Duodenal mucosa (tissue), 2 donors: Measurements from ENCODE around the gene NPC2.

Experiments
- H3K27ac ChIP-seq: one replicate; pipeline ENCODE4 v1.7.0; 2013; ENCODE audit warnings: low read depth, low read length
- H3K27me3 ChIP-seq, 2 donors: one replicate each; pipeline ENCODE4 v1.7.0; 2013; ENCODE audit warnings: low read length in 2 of 2, control low read depth in 1 of 2; ENCODE audit not compliant: insufficient read depth in 2 of 2, control insufficient read depth in 1 of 2
- H3K36me3 ChIP-seq, 2 donors: one replicate each; pipeline ENCODE4 v1.7.0; 2013; ENCODE audit warnings: low read length in 2 of 2, control low read depth in 1 of 2; ENCODE audit not compliant: insufficient read depth in 2 of 2, control insufficient read depth in 1 of 2
- H3K4me1 ChIP-seq, 2 donors: one replicate each; pipeline ENCODE4 v1.7.0; 2013; ENCODE audit warnings: low read length in 2 of 2, control low read depth in 1 of 2; ENCODE audit not compliant: insufficient read depth in 2 of 2, control insufficient read depth in 1 of 2
- H3K4me3 ChIP-seq, 2 donors: one replicate each; pipeline ENCODE4 v1.7.0; 2013; ENCODE audit warnings: low read length in 2 of 2, low read depth in 1 of 2
- H3K9ac ChIP-seq, 2 donors: one replicate each; pipeline ENCODE4 v1.7.0; 2013; ENCODE audit warnings: low read length in 2 of 2, low read depth in 1 of 2
- H3K9me3 ChIP-seq, 2 donors: one replicate each; pipeline ENCODE4 v1.7.0; 2013; ENCODE audit warnings: low read length in 2 of 2, control low read depth in 1 of 2; ENCODE audit not compliant: control insufficient read depth in 1 of 2

NPC2 gene

DNA sequence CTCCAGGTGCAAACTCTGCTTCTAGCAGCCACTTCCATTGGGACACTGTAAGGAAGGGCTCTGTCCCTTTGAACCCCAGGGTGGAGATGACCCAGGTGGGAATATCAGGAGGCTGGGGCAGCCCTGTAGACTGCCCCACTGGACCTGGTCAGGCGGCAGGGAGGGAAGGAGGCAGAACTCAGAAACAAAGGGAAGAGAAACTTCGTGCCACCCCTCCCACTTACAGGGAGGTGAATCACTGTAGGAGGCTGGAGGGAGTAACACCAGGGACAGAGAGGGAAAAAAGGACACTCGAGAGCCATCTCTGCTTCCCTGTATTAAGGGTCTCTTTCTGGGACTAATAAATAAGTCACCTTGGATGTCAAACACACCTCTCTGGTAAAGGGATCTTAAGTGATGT is 37.9 kb upstream of the NPC2 start:
- Histone ChIP-seq H3K4me3 (no peak overlapping the region), H3K36me3 (no peaks in the 10 kb centered on the region), H3K4me1 (no peaks in the 10 kb centered on the region), H3K9me3 (no peaks in the 10 kb centered on the region), H3K9ac (no peak overlapping the region), H3K27me3 (no peaks in the 10 kb centered on the region), H3K27ac (no peak overlapping the region)

DNA sequence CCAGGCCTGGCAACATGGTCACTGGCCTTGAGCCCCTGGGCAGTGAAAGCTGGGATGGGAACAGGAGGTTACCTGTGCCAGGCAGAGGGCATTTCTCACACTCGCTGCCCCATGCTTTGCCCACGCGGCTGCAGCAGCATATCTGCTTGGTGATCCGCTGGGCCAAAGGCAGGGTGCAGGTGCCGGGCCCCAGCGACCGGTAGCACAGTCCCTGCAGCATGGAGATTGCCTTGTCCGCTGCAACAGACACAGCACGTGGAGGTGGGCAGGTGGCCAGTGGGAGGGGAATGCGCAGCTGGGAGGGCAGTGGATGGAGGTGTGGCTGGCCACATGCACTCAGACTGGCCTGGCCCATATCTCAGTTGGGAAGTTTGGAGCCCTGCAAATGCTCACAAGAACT is 35.8 kb upstream of the NPC2 start:
- Histone ChIP-seq H3K36me3 (no peaks in the 10 kb centered on the region), H3K27me3 (no peaks in the 10 kb centered on the region), H3K4me1 (no peaks in the 10 kb centered on the region), H3K27ac (no peak overlapping the region), H3K9me3 (no peaks in the 10 kb centered on the region), H3K4me3 (no peak overlapping the region), H3K9ac (no peak overlapping the region)

DNA sequence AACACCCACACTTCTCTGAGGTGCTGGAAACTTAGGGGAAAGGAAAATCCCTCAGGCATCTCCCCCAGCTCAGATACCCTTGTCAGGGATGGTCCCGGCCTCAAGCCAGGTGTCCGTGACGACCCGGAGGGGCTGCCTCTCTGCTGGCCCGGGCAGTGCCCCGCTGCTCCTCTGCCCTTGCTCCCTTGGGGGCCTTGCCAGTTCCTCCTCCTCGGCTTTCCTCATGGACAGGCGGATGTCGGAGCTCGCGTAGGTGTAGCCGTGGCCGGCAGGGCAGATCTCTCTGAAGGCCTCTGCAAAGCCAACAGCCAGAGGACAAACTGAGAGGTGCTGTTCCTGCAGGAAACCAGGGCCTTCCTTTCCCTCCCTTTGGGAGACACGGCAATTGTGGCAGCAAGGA is 35.3 kb upstream of the NPC2 start:
- no peak overlapping the region for H3K4me3 ChIP-seq
- no peaks in the 10 kb centered on the region for H3K27me3 ChIP-seq
- H3K27ac ChIP-seq, result no peak overlapping the region
- H3K9ac ChIP-seq, result no peak overlapping the region
- H3K9me3 ChIP-seq, result no peaks in the 10 kb centered on the region
- H3K4me1 ChIP-seq, result no peaks in the 10 kb centered on the region
- no peaks in the 10 kb centered on the region for H3K36me3 ChIP-seq

- Histone ChIP-seq H3K27me3 (no peaks in the 10 kb centered on the region), H3K9ac (no peak overlapping the region), H3K4me1 (no peaks in the 10 kb centered on the region), H3K36me3 (no peaks in the 10 kb centered on the region), H3K27ac (no peak overlapping the region), H3K9me3 (no peaks in the 10 kb centered on the region), H3K4me3 (no peak overlapping the region)
Observed at GRCh38 chr14:74527736-74528280, 34.7 kb upstream of the NPC2 start.

- no peak overlapping the region for H3K9ac ChIP-seq
- H3K27ac ChIP-seq, result no peak overlapping the region
- no peaks in the 10 kb centered on the region for H3K9me3 ChIP-seq
- no peaks in the 10 kb centered on the region for H3K27me3 ChIP-seq
- no peaks in the 10 kb centered on the region for H3K36me3 ChIP-seq
- no peak overlapping the region for H3K4me3 ChIP-seq
- no peaks in the 10 kb centered on the region for H3K4me1 ChIP-seq
Observed at GRCh38 chr14:74526854-74527585, 33.9 kb upstream of the NPC2 start.

DNA sequence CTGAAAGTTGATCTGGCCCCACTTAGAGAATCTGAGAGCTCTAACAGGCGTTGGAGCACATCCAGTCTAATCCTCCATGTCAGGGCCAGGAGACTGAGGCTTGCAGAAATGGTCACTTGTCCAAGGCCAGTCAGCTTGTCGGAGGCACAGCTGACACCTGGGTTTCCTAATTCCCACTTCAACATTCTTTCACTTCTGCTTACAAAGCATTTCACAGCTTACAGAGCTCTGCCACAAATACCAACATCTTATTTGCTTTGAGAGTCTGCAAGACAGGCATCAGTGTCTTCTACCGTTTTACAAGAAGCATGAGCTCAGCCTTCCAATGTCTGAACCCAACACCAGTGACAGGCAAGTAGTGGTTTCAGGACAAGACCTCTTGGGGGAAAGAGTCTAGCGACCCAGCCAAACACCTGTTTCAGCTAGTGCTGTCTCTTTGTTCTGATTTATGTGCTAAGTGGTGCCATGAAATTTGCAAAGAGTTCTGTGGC is 32.3 kb upstream of the NPC2 start:
- Histone ChIP-seq H3K27ac (no peak overlapping the region), H3K9me3 (no peaks in the 10 kb centered on the region), H3K36me3 (no peaks in the 10 kb centered on the region), H3K9ac (no peak overlapping the region), H3K27me3 (peaks cover 0 to 4% of the 10 kb centered on the region in 2 donors), H3K4me3 (no peak overlapping the region), H3K4me1 (no peaks in the 10 kb centered on the region)

DNA sequence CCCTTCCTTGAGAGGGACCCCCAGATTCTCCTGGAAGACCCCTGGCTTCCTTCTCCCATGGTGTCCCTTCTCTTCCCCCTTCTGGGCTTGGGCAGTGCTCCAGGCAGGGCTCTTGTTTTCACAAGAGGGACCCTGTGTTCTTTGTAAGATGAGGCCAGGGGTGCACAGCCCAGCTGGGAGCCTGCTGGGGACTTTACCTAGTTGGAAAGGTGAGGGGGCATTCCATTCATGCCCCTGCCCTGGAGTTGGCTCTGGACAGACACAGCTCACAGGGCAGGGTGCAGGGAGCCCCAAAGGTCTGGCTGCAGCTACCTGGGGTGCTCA is 31.7 kb upstream of the NPC2 start:
- Histone ChIP-seq H3K4me1 (no peaks in the 10 kb centered on the region), H3K36me3 (no peaks in the 10 kb centered on the region), H3K9ac (no peak overlapping the region), H3K4me3 (no peak overlapping the region), H3K9me3 (no peaks in the 10 kb centered on the region), H3K27ac (no peak overlapping the region), H3K27me3 (peaks cover 0 to 4% of the 10 kb centered on the region in 2 donors)

DNA sequence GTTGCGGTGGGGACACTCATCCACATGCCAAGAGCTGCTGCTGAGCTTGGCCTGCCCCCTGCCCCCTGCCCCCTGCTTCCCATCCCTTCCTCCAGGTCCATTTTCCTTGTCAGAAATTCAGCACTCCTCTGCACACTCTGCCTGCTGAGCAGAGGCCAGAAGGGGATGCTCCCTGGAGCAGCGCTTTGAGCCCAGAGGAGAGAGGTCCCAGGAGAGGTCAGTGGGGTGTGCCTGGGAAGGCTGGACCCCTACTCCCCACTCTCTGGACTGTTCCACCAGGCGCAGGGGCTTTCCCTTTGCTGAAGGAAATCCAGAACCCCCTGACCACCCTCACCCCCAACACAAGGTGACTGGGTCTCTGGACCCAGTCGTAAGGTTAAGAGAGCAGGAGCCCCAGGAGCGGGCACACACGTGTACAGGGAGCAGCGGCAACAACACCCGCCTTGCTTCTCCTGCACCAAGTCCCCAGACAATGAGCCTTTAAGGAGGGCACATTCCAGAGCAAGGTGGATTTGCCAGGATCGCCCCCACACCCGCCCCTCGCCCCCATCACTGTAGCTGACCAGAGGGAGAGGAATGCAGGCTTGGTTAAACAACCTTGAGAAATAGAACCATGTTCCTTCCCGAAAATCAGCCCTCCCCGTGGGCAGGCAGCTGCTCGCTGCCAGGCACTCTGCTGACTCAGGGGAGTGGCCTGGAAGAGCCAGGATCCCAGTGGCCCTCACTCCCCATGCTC is 31.1 kb upstream of the NPC2 start:
- Histone ChIP-seq H3K4me1 (no peaks in the 10 kb centered on the region), H3K4me3 (no peak overlapping the region), H3K27ac (no peak overlapping the region)

GRCh38 chr14:74522740-74523139 is 29.6 kb upstream of the NPC2 start:
- peaks cover 0 to 2% of the 10 kb centered on the region in 2 donors for H3K36me3 ChIP-seq
- no peak overlapping the region for H3K4me3 ChIP-seq
- H3K9me3 ChIP-seq, result no peaks in the 10 kb centered on the region
- H3K27ac ChIP-seq, result no peak overlapping the region
- H3K27me3 ChIP-seq, result peaks cover 0 to 4% of the 10 kb centered on the region in 2 donors
- no peak overlapping the region for H3K9ac ChIP-seq
- H3K4me1 ChIP-seq, result no peaks in the 10 kb centered on the region

More for the DNA sequence above, 31.1 kb upstream of the NPC2 start:
- Histone ChIP-seq H3K27me3 (peaks cover 0 to 4% of the 10 kb centered on the region in 2 donors), H3K36me3 (no peaks in the 10 kb centered on the region), H3K9ac (no peak overlapping the region), H3K9me3 (no peaks in the 10 kb centered on the region)

DNA sequence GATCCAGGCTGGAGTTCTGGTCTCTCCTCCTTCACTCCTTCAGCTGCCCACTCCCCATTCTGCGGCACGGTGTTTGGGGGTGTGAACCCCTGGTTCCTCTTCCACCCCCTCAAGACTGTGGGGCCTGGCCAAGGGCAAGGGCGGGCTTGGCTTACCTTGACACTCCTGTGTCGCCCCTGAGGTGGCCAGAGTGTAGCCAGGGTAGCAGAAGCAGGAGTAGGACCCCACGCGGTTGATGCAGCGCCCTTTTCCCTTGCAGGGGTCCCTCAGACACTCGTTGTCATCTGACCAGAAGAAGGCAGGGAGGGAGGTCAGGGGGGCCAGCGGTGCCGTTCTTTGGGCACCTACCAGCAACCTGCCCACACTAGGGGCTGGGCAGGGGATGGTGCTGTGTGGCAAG is 28.7 kb upstream of the NPC2 start:
- Histone ChIP-seq H3K36me3 (peaks cover 0 to 2% of the 10 kb centered on the region in 2 donors), H3K9ac (no peak overlapping the region), H3K4me1 (no peaks in the 10 kb centered on the region), H3K27ac (no peak overlapping the region), H3K27me3 (peaks cover 0 to 4% of the 10 kb centered on the region in 2 donors), H3K4me3 (no peak overlapping the region), H3K9me3 (no peaks in the 10 kb centered on the region)
